ENCODE results near the gene SLC35E2B.
"Not testable (repeated sequence)": the region's sequence is repeated elsewhere in the genome, so short reads cannot be mapped to it uniquely, and the experiment has no call there.

The SLC35E2B gene

DNA sequence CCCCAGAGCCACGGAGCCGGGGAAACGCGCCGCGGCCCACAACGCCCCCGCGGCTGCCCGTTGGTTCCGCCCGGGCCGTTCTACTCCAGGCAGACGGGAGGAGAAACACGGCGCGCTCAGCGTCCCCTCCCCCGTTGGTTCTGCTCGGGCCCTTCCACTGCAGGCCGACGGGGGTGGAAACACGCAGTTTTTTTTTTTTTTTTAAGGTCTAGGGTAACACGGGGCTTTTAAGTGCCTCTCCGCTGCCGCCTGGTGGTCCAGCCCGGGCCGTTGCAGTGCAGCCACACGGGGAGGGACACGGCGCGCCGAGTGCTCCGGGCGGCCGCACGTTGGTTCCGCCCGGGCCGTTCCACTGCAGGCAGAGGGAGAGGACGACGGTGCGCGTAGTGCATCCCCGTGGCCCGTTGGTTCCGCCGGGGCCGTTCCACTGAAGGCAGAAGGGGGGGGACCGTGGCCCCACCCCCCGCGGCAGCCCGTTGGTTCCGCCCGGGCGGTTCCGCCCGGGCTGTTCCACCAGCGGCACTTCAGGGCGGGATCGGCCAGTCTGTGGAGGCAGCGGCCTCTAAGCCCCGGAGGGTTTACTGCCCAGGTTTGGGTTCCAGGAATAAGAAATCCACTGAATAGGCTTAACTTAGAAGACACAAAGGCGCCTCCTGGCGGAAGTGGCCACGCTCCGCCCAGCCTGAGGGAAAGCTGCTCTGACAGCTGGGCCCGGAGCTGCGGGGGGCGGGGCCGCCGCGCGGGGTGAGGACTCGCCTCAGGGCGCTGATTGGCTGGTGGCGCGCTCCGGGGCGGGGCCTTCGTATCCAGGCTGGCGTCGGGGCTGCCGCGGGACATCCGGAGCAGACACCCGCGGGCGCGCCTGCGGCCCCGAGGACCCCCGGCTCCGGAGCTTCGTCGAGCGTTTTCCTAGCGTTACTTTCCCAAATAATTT, at the start of gene SLC35E2B:
Gene SLC35E2B (minus strand): TSS at position 82 of the 934 bp plus-strand sequence. CDS start 16,096 bp downstream, outside the sequence.
- DNase-seq, result peak; percentile 60

DNA sequence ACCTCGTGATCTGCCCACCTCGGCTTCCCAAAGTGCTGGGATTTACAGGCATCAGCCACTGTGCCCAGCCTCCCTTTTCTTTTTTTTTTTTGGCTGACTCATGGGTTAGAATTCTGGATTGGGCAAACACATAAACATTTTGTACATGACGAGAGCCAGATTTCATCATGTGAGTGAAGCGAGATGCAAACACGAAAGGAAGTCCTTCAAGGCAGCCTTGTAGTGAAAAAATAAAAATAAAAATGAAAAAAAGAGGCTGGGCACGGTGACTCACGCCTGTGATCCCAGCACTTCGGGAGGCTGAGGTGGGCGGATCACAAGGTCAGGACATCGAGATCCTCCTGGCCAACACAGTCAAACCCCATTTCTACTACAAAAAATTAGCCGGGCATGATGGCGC, 48.4 kb upstream of the SLC35E2B start:
- peak; percentile 92 for DNase-seq

DNA sequence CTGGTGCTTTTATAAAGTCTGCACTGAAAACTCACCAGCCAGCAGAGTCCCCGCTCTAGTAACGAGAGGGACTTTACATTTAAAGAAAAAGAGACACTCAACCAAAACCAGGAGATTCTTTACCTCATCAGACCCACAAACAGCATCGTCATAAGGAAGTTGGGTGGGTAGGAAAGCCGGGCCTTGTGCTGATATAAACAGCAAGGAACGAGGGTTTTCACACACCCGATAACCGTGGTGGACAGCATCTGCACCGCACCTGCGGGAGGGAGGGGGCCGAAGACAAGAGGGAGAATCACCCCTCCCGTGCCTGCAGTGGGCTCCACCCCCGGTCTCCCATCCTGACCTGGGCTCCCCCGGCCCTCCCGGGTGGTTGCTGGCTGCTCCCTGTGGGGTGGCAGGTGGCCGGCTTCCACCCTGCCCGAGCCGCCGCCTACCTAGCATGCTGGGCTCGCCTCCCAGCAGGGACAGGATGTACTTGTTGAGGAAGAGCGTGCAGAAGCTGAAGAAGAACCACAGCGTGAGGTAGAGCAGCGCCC, 46.3 kb upstream of the SLC35E2B start:
- DNase-seq, result not testable (repeated sequence)

DNA sequence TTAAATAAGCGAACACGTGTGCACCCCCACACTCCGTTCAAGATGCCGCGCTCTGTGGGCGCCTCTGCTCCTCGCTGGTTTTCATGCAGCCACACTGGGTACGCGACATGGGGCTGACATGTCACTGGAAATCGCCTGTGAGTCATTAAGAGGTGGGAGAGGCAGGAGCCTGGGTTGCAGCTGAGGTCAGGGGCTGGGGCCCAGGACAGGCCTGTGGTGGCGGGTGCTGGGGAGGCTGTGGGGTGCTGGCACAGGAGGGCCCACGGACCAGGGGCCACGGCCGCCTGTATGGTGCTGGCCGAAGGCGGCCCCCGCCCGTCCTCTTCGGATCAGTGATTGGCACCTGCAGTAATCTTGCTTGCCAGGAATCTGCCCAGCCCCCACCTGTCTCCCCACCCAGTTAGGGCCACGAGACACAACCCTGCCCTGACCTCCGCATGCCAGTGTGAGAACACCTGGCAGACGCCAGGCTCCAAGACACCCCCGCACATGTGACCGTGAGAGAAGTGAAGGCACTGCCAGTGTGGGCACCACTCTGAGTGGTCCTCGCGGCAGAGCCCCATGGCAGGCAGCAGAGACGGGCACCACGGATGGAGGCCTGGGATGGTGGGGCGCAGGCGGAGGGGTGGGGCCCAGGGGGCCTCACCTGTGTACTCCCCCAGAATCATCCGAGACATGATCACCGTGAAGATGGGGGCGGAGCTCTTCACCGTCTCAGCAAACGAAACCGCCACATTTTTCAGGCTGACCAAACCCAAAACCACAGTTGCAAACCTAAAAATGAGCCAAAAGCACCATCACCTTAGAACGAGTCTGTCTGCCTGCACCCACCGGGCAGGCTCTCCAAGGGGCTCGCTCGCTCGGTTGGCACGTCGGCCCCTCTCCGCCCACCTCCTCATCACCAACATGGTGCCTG, 45.3 kb upstream of the SLC35E2B start:
- not testable (repeated sequence) for DNase-seq

DNA sequence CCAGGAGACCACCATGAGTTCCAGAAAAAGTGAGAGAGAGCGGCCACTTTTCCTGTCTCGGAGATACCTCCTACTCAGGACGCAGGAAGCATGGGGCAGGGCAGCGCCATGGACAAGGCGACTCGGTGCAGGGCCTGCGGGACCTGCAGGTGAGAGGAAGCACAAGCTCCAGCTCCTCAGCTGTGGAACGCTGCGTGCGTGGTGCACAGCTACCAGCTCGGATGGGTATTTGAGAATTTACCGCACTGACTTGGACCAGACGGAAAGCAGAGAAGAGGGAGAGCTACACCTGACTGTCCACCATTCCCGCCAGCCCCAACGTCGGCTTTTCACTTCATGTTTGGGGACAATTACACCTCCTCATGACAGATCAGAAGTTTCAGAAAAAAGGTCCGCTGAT, 39.8 kb upstream of the SLC35E2B start:
- DNase-seq, result no peak

DNA sequence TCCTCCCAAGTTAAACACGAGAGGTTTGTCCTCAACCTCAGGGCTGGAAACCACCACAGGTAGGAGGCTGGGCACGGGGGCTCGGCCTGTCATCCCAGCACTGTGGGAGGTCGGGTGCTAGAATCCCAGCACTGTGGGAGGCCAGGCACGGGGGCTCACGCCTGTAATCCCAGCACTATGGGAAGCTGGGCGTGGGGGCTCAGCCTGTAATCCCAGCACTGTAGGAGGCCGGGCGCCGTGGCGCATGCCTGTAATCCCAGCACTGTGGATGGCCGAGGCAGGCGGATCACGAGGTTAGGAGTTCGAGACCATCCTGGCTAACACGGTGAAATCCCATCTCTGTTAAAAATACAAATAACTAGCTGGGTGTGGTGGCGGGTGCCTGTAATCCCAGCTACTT, 38.3 kb upstream of the SLC35E2B start:
- DNase-seq, result no peak

DNA sequence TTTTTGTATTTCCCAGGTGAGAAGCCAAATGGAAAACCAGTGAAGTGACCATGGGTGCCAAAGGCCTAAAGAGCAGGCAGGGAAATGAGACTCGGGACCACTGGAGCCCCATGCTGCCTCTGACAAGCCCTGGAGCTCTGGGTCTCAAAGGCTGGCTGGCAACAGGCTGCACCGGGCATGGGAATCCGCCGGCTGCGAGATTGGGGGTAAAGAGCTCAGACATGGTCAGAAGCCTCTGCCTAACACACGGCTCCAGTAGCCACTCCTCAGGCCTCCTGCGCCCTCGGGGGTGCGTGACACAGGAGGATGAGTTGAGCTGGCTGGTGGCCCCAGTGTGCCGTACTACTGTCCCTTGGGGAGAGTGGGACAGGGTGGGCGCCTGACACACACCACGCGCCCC, 37.6 kb upstream of the SLC35E2B start:
- not testable (repeated sequence) for DNase-seq

DNA sequence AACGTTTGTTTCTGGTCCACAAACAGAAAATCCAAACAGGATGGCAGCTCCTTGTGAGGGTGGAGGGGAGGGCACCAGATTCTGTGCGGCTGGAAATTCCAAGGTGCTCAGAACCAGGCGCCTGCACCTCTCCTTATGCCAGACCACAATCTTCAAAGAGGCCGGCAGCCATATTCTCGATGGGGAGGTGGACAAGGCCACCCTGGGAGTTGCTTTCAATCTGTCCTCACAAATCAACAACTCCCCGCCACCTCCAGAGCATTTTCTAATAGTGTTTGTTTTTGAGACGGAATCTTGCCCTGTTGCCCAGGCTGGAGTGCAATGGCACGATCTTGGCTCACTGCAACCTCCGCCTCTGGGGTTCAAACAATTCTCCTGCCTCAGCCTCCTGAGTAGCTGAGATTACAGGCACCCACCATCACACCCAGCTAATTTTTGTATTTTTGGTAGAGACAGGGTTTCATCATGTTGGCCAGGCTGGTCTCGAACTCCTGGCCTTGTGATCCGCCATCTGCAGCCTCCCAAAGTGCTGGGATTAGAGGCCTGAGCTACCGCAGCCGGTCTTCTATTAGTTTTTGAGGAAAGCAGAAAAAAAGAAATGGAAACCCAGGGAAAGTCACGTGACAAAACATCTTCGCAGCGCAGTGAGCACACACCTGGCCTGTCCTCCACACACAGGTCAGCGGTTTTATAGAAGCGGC, 36.7 kb upstream of the SLC35E2B start:
- not testable (repeated sequence) for DNase-seq

DNA sequence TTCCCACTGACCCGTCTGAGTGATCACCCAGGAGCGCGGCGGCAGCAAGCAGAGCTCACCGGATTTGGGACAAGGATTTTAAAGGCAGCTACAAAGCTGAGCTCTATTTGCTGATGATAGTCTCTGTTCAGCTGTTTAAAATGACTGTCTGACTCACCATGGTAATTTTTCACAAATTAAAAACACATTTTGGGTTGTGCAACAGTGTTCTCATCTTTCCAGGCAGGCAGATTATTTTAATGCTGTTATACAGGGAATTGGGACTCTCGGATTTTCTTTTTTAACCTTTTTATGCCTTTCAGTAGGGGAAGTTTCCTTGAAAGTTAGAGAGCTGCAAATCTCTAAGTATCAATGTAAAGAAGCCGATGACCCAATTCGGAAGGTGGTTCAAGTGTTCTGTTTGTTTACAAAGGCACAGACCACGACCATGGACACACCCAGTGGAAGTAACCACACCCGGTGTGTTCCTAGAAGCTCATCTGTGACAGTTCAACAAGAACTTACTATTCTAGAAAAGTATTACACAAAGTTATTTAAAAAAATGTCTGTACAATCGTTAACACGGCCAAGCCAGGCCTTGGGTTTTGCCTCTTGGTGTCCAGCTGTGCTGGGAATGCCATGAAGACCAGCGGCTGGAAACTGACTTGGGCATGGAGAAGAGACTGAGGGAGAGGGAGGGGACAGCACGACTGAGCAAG, 35.9 kb upstream of the SLC35E2B start:
- not testable (repeated sequence) for DNase-seq

DNA sequence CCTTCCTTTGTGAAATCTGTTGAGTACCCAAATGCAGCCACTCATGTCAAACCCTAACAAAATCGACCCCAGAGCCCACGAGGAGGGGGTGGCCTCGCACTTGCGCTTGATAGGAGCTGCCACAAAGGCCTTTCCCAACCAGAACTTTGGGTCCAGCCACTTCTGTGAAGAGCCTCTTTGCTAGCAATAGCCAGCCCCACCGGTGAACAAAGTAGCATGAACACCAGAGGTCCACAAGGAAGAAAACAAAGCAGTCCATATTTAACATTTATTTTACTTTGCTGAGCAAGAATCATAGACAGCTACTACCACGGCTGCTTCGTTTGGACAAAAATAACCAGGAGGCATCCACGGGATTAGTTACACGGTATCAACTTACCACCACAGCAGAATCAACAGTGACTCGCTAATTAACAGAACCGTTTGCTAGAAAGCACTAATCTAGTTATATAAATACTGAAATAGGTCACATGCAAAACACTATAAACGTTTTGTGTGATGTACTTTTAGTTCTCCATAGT, 34.6 kb upstream of the SLC35E2B start:
- not testable (repeated sequence) for DNase-seq

DNA sequence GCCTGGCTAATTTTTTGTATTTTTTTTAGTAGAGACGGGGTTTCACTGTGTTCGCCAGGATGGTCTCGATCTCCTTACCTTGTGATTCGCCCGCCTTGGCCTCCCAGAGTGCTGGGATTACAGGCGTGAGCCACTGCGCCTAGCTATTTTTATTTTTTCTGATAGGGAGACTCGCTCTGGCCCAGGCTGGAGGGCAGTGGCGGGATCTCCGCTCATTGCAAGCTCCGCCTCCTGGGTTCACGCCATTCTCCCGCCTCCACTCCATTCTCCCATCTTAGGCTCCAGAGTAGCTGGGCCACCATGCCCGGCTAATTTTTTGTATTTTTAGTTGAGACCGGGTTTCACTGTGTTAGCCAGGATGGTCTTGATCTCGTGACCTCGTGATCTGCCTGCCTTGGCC, 33.5 kb upstream of the SLC35E2B start:
- not testable (repeated sequence) for DNase-seq

DNA sequence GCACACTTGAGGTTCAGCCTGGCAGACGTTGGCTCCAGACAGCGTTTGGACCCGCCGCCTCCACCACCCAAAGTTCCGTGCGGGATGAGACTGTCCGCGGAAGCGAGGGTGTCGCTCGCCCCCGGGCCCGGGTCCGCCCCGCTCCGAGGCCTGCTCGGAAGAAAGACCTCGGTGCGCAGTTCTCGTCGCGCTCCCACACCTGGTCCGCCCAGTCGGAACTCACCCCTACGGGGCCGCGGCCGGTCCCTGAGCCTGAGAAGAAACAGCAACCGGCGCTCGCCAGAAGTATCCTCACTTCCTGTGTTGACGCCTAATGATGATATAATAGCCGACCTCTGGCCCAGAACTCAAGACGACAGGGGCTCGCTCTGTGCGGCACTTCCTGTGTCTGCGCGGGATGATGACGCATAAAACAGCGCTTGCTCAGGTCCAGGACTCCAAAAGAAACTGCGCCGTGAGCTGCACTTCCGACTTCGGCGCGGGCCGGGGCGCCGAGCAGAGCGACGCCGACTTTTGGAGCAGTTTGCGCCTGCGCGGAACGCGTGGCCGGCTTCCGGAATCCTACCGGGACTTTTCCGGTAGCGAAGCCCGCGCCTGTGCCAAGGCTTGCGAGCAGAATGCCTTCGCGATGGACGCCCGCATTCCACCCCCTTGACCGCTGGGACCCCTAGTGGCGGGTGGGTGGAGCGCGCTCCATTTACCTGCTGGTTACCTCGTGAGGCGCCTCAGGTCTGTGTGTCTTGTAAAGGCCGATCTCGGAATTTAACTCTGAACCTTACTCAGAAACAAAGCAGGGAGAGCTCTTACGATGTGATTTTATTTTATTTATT, 31.7 kb upstream of the SLC35E2B start, which contains the start of gene CDK11A:
Gene CDK11A (minus strand): TSS at position 323 of the 830 bp plus-strand sequence. CDS start 1,539 bp downstream, outside the sequence.
- peak; percentile 100 for DNase-seq

DNA sequence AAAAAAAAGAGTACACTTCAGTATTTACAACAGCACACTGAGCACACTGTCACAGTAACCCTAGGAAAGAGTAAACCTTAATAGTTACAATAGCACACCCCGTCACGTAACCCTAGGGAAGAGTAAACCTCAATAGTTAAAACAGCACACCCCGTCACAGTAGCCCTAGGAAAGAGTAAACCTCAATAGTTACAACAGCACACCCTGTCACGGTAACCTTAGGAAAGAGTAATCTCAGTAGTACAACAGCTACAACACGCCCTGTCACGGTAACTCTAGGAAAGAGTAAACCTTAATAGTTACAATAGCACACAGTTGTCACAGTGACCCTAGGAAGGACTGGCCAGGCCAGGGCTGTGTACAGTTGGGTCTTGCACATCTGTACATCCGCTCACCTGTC, 28.6 kb upstream of the SLC35E2B start:
- no peak for DNase-seq

DNA sequence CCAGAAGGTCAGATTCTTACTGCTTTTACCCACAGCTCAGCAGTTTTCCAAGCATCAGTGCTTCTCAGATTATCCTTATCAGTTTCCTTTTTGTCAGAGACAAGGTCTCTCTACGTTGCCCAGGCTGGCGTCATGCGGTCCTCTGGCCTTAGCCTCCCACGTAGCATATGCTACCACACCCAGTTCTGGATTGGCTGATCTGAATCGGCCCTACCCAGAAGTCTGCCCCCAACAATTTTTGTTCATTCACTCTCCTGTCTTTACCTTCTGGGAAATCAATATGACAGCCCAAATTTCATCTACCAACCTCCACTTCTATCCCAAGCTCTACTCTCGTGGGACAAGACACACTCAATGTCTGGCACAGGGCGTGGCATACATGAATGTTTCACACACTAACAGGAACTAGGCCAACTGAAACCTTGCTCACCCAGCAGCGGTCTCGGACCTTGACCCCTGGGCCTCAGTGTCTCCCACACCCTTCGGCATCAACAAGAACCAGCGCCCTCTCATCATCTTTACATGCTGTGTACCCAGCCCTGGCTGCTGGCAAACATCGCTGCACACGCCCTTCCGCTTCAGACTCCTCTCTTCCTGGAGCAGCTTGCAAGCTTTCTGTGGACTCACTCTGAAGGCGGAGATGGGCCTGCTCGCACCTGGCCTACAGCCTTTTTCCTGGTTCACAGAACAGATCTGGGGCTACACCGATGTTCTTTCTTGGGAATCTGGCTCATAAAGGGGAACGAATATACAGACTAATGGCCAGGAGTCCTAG, 22.7 kb upstream of the SLC35E2B start:
- not testable (repeated sequence) for DNase-seq

DNA sequence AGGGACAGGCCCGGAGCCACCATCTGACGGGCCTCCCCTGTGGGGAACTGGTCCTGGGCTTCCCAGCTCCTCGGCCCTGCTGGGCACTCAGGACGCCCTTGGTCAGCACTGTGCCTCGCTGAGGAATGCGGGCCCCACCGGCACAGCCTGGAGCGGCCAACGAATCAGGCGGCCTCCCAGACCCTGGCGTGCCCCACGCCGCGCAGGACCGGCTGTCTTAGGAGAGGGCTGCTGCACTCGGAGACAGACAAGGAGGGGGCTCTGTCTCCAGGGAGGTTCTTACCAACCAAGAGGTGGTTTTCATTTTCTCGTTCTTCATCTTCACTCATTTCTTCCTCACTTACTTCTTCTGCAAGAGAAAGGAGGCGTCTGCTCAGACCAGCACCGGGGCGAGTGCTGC, 15.3 kb upstream of the SLC35E2B start:
- not testable (repeated sequence) for DNase-seq

DNA sequence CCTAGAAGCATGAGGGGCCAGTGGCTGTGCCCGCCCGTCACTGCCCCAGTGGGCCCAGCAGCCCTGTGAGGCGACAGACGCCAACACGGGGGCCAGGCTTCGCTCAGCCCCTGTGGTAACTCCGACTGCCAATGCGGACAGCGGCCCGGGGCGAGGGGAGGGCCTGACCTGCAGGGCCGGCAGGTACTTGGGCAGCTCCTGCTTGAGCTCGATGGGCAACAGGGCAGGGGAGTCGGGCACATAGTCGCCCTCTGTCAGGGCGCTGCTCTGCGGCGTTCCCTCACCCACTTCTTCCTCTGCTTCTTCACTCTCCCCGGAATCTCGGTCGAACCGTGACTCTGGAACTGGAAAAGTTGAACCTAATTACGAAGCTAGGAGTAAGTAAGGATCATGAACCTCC, 14.6 kb upstream of the SLC35E2B start:
- not testable (repeated sequence) for DNase-seq

DNA sequence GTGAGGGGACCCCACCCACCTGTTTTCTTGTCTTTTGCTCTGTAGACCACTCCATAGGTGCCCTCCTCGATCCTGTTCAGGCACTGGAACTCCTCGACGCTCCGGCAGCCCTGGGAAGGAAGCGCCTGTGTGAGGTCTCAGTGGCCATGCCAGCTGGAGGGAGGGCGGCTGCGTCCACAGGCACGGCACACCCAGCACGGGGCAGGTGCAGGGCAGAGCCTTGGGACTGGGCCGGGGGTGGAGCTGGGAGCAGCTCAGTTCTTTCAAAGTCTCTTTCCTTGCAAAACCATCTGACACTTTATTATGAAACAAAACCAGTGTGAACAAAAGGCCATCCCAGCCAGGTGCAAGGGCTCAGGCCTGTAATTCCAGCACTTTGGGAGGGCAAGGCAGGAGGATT, 13.0 kb upstream of the SLC35E2B start:
- not testable (repeated sequence) for DNase-seq

DNA sequence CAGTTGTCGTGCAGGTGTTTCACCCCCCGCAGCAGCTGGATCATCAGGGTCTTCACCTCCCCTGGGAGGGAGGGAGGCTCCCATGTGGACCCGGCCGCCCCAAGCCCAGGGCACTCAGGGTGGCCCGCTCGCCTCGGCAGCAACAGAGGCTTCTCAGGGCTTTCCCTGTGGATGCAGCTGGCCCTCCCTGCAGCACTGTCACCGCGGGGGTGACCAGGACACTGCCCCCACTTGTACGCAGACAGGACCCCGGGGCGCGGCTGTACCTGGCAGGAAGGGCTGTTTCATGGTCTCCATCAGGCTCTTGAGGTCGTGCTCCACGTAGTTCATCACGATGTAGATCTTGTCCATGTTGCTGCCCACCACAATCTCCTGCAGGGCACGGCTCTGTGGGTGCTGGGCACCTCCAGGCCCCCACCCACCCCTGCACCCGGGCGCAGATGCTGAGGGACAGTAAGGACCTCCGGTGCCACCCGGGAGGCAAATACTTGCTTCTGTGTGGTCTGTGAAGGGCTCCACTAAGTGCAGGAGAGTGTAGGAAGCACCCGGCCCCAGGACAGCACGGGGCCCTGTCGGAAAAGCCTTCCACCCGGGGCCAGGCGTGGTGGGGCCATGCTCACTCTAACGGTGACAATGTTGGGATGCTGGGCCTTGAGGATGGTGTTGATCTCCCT, 11.8 kb upstream of the SLC35E2B start:
- not testable (repeated sequence) for DNase-seq

DNA sequence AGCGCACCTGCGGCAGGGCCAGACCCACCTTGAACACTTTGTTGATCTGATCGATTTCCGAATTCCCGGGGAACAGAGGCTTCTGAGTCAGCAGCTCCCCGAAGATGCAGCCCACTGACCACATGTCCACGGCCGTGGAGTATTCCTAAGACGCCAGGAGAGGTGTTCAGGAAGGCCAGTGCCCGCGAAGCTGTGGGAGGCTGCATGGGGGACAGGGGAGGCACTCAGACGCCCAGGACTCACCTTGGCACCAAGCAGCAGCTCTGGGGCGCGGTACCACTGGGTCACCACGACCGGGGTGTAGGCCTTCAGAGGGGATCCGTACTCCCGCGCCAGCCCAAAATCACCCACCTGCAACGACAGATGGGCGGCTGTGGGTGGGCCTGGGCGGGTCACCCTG, 11.2 kb upstream of the SLC35E2B start:
- no peak for DNase-seq
